HEK293T (cell line): ENCODE results near the gene TMEM181.

Source experiments
- CTCF ChIA-PET: fragments of 350-600 bp; formaldehyde crosslinking; extraction: SDS; loops from one replicate; lab custom pipeline; 2021; ENCODE audit warnings: antibody characterized with exemption, inconsistent platforms; lab: Yijun Ruan, JAX
- POLR2A ChIA-PET: fragments of 350-600 bp; formaldehyde crosslinking; extraction: SDS; loops from one replicate; lab custom pipeline; 2020; ENCODE audit warnings: antibody characterized with exemption, inconsistent platforms; lab: Yijun Ruan, JAX
- DNase-seq: peaks from one replicate; pipeline ENCODE4 v3.0.0; 2012; ENCODE audit warnings: mixed read lengths; ENCODE audit errors: extremely low spot score
- ARNT ChIP-seq: fragments of 450-650 bp; IDR thresholded peaks from 2 replicates; pipeline ENCODE4 v1.6.1; 2017; ENCODE audit warnings: mild to moderate bottlenecking
- BHLHE40 ChIP-seq: fragments of 450-650 bp; IDR thresholded peaks from 2 replicates; pipeline ENCODE4 v1.6.1; 2016; ENCODE audit warnings: mild to moderate bottlenecking, moderate library complexity, borderline replicate concordance
- CTBP1 ChIP-seq: fragments of 450-650 bp; IDR thresholded peaks from 2 replicates; pipeline ENCODE4 v1.6.1; 2016; ENCODE audit warnings: borderline replicate concordance
- ELF4 ChIP-seq: fragments of 450-650 bp; IDR thresholded peaks from 2 replicates; pipeline ENCODE4 v1.6.1; 2017; ENCODE audit warnings: antibody characterized with exemption
- FOXA1 ChIP-seq: fragments of 450-650 bp; IDR thresholded peaks from 2 replicates; pipeline ENCODE4 v1.6.1; 2016; ENCODE audit warnings: mild to moderate bottlenecking
- FOXK2 ChIP-seq: fragments of 450-650 bp; IDR thresholded peaks from 2 replicates; pipeline ENCODE4 v1.6.1; 2016; ENCODE audit warnings: mild to moderate bottlenecking
- FOXM1 ChIP-seq: fragments of 450-650 bp; IDR thresholded peaks from 2 replicates; pipeline ENCODE4 v1.6.1; 2017; ENCODE audit warnings: mild to moderate bottlenecking, borderline replicate concordance
- HDGF ChIP-seq: fragments of 450-650 bp; IDR thresholded peaks from 2 replicates; pipeline ENCODE4 v1.6.1; 2017; ENCODE audit warnings: antibody characterized with exemption, borderline replicate concordance
- L3MBTL2 ChIP-seq: fragments of 450-650 bp; conservative IDR thresholded peaks from 2 replicates; pipeline ENCODE4 v1.6.1; 2016; ENCODE audit warnings: mild to moderate bottlenecking
- LEF1 ChIP-seq: fragments of 450-650 bp; IDR thresholded peaks from 2 replicates; pipeline ENCODE4 v1.6.1; 2017; ENCODE audit warnings: mild to moderate bottlenecking, borderline replicate concordance
- NFRKB ChIP-seq: fragments of 450-650 bp; IDR thresholded peaks from 2 replicates; pipeline ENCODE4 v1.6.1; 2016; ENCODE audit warnings: mild to moderate bottlenecking, moderate library complexity
- SP1 ChIP-seq: fragments of 450-650 bp; IDR thresholded peaks from 2 replicates; pipeline ENCODE4 v1.6.1; 2017
- SUZ12 ChIP-seq: fragments of 450-650 bp; IDR thresholded peaks from 2 replicates; pipeline ENCODE4 v1.6.1; 2016; ENCODE audit warnings: mild to moderate bottlenecking
- TARDBP ChIP-seq: fragments of 450-650 bp; IDR thresholded peaks from 2 replicates; pipeline ENCODE4 v1.6.1; 2016
- ZNF384 ChIP-seq: fragments of 450-650 bp; IDR thresholded peaks from 2 replicates; pipeline ENCODE4 v1.6.1; 2016
- TF ChIP-seq, protein P1 (sequence below): fragments of 450-650 bp; IDR thresholded peaks from 2 replicates; pipeline ENCODE4 v1.6.1; 2016

Gene TMEM181

DNA sequence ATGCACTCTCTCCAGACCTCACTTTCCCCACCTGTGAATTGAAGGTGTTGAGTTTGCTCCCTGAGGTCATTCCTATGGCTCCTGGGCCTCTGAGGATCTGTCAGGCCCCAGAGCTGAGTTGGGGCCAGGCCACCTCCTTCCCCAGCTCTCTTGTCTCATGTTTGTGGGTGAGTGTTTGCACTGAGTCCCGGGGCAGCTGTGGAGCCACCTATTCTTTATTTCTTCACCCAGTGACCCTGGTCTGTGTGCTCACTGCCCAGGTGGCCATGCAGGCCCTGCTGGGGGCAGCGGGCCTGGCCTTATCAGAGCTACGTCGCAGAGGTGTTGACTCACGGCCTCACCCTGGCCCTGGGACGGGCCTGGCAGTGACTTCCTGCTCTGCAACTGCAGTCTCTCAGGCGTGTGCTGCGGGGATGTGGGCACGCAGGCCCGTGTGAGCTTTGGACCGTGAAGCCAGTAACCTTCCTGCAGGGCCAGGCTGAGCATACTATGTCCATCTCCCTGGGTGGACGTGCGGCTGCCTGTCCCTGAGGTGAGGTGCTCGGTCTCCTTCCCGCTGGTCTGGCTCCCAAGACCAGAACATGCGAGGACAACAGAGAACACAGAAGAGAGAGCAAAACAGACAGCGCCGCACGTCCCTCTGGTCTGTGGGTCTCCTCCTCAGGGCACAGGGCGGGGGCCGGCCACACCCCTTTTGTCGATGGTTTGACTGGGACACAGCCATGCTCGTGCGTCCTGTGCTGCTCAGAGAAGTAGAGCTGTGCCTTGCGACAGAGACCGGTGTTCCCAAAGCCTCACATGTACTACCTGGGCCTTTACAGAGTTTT lies 12.1 kb downstream of the TMEM181 start:
- TF ChIP-seq CTBP1 (no peak), HDGF (no peak), NFRKB (no peak), FOXA1 (no peak), ZNF384 (no peak), L3MBTL2 (no peak), ARNT (no peak), BHLHE40 (no peak), FOXK2 (no peak), TARDBP (no peak), SP1 (no peak), SUZ12 (no peak), LEF1 (no peak), ELF4 (no peak), FOXM1 (no peak)
- TF ChIP-seq, protein P1, sequence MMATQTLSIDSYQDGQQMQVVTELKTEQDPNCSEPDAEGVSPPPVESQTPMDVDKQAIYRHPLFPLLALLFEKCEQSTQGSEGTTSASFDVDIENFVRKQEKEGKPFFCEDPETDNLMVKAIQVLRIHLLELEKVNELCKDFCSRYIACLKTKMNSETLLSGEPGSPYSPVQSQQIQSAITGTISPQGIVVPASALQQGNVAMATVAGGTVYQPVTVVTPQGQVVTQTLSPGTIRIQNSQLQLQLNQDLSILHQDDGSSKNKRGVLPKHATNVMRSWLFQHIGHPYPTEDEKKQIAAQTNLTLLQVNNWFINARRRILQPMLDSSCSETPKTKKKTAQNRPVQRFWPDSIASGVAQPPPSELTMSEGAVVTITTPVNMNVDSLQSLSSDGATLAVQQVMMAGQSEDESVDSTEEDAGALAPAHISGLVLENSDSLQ, result no peak
- DNase-seq, result no peak
- ChIA-PET POLR2A (interaction anchor here (1.1 to 1.6 kb wide), 2 partner anchors 12 to 14 kb away, joined by 3 to 5 read pairs; partner anchors contain the start of gene TMEM181), CTCF (interaction anchor here (0.6 kb wide), 1 partner anchor 329 kb away, joined by 3 read pairs; no protein-coding TSS in a partner anchor)

DNA sequence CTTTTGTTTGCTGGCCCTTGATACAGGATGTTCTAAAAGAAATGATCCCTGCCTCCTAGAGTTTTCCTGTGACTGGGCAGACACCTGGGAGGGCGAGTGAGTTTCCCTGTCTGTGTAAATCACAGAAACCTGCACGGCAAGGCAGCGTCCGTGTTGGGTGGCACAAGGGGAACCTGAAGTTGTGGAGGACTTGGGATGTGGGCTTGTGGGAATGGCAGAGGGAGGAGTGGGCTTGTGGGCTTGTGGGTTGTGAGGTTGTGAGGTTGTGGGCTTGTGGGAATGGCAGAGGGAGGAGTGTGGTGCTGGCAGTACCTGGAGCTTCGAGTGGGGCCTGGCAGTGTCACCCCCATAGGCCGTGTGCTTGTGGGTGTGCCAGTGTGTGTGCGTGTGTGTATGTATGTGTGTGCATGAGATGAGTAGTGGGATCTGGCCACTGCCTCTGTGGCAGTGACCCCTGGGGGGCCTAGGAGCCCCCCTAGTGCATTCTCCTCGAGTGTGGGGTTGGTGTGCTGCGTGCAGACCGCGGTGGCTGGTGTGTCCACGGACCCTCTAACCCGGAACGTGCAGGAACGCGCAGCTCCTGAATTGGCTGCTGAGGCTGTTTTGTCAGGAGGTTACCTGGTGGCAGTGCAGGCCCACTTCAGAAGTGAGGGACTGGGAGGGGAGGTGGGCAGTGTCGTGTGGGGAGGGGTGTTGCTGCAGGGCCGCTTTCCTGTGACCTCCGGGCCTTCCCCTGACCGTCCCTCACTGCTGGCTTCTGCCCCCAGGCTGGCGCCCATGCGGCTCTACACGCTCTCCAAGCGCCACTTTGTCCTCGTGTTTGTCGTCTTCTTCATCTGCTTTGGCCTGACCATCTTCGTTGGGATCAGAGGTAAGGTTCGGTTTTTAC lies 13.0 kb downstream of the TMEM181 start:
- CTCF ChIA-PET, result interaction anchor here (0.6 kb wide), 1 partner anchor 330 kb away, joined by 3 read pairs; no protein-coding TSS in a partner anchor
- TF ChIP-seq TARDBP, result no peak
- TF ChIP-seq LEF1, result no peak
- no peak for TF ChIP-seq FOXM1
- TF ChIP-seq BHLHE40, result no peak
- TF ChIP-seq FOXK2, result no peak
- no peak for TF ChIP-seq CTBP1
- TF ChIP-seq HDGF, result no peak
- TF ChIP-seq SUZ12, result no peak
- TF ChIP-seq FOXA1, result no peak
- TF ChIP-seq SP1, result no peak
- no peak for TF ChIP-seq NFRKB
- TF ChIP-seq, protein P1, result no peak
- no peak for TF ChIP-seq ARNT
- TF ChIP-seq ELF4, result no peak
- TF ChIP-seq ZNF384, result no peak
- no peak for TF ChIP-seq L3MBTL2
- POLR2A ChIA-PET, result interaction anchor here (1.1 kb wide), 1 partner anchor 15 kb away, joined by 3 read pairs; no protein-coding TSS in a partner anchor
- DNase-seq, result no peak

DNA sequence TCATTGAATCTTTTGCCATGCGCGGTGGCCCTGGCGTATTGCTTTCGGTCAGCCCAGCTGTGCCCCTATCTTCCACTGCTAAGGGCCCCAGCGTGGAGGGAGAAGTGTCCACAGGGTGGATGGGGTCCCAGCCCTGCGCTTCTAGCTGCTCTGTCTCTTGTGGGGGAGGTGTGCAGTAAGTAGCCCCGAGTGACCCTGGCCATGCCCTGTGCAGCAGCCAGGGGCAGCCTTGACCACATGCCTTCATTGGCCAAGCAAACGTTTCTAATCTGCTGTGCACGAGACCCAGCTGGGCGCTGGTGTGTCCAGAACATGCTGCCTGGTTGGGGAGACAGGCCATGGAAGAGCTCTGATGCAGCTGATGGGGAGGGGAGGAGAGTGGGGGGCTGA lies 13.6 kb downstream of the TMEM181 start:
- CTCF ChIA-PET, result no interaction called here
- POLR2A ChIA-PET, result no interaction called here
- TF ChIP-seq ELF4 (no peak), NFRKB (no peak), FOXA1 (no peak), ZNF384 (no peak), FOXM1 (no peak), SUZ12 (no peak), ARNT (no peak), L3MBTL2 (no peak), HDGF (no peak), FOXK2 (no peak), CTBP1 (no peak), BHLHE40 (no peak), TARDBP (no peak), SP1 (no peak)
- TF ChIP-seq, protein P1, result no peak
- DNase-seq, result no peak

DNA sequence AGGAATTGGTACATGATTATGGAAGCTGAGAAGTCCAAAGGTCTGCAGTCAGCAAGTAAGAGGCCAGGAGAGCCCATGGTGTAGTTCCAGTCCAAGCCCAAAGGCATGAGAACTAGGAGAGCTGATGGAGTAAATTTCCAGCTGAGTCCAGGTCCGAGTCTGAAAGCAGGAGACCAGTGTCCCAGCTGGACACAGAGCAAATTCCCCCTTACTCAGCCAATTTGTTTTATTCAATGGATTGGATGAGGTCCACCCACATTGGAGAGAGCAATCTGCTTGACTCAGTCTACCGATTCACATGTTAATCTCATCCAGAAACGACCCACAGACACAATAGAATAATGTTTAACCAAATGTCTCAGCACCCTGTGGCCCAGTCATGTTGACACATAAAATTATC lies 14.9 kb downstream of the TMEM181 start:
- ChIA-PET CTCF (no interaction called here), POLR2A (no interaction called here)
- DNase-seq, result no peak
- TF ChIP-seq LEF1 (no peak), FOXA1 (no peak), NFRKB (no peak), CTBP1 (no peak), HDGF (no peak), SP1 (no peak), ZNF384 (no peak), FOXK2 (no peak), ELF4 (no peak), ARNT (no peak), FOXM1 (no peak), L3MBTL2 (no peak), BHLHE40 (no peak), SUZ12 (no peak), TARDBP (no peak)
- TF ChIP-seq, protein P1, result no peak
